ENCODE data around the gene LRRC14B.

- TF ChIP-seq SP1 (IDR thresholded peaks at IDR 0.05): no peak
- TF ChIP-seq MAX (IDR thresholded peaks at IDR 0.05): no peak
- TF ChIP-seq GABPA (IDR thresholded peaks at IDR 0.05 in 1 of 2, conservative IDR thresholded peaks at IDR 0.05 in 1 of 2): no peak
- no peak for TF ChIP-seq JUND (IDR thresholded peaks at IDR 0.05)
- no peak for TF ChIP-seq REST (IDR thresholded peaks at IDR 0.05)
- TF ChIP-seq, protein P1, sequence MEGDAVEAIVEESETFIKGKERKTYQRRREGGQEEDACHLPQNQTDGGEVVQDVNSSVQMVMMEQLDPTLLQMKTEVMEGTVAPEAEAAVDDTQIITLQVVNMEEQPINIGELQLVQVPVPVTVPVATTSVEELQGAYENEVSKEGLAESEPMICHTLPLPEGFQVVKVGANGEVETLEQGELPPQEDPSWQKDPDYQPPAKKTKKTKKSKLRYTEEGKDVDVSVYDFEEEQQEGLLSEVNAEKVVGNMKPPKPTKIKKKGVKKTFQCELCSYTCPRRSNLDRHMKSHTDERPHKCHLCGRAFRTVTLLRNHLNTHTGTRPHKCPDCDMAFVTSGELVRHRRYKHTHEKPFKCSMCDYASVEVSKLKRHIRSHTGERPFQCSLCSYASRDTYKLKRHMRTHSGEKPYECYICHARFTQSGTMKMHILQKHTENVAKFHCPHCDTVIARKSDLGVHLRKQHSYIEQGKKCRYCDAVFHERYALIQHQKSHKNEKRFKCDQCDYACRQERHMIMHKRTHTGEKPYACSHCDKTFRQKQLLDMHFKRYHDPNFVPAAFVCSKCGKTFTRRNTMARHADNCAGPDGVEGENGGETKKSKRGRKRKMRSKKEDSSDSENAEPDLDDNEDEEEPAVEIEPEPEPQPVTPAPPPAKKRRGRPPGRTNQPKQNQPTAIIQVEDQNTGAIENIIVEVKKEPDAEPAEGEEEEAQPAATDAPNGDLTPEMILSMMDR (IDR thresholded peaks at IDR 0.05; ENCODE audit: low read depth, low read length, missing input control): no peak
- TF ChIP-seq RAD21 (IDR thresholded peaks at IDR 0.05): no peak
- no peak for TF ChIP-seq FOXA1 (IDR thresholded peaks at IDR 0.05)
- no peak for TF ChIP-seq TAF1 (conservative IDR thresholded peaks at IDR 0.05)
- TF ChIP-seq YY1 (IDR thresholded peaks at IDR 0.05): no peak
Observed at GRCh38 chr5:157126-157715, 34.1 kb upstream of the LRRC14B start.

Data from liver (tissue), 3 donors.